Measurements from ENCODE around the gene RAVER1. TPM values are rescaled to one million over a fixed set of nuclear protein-coding genes. Genes with fewer than 3 reads are reported as not detected.

RAVER1 gene
- total RNA-seq, 4 donors from 2014 or later = 10.0 to 15.9 (median 11.8) TPM

GRCh38 chr19:10288662-10289166 is 44.6 kb downstream of the RAVER1 start:
- H3K4me1 ChIP-seq = peaks cover 29 to 43% of the 10 kb centered on the region in 2 donors

DNA sequence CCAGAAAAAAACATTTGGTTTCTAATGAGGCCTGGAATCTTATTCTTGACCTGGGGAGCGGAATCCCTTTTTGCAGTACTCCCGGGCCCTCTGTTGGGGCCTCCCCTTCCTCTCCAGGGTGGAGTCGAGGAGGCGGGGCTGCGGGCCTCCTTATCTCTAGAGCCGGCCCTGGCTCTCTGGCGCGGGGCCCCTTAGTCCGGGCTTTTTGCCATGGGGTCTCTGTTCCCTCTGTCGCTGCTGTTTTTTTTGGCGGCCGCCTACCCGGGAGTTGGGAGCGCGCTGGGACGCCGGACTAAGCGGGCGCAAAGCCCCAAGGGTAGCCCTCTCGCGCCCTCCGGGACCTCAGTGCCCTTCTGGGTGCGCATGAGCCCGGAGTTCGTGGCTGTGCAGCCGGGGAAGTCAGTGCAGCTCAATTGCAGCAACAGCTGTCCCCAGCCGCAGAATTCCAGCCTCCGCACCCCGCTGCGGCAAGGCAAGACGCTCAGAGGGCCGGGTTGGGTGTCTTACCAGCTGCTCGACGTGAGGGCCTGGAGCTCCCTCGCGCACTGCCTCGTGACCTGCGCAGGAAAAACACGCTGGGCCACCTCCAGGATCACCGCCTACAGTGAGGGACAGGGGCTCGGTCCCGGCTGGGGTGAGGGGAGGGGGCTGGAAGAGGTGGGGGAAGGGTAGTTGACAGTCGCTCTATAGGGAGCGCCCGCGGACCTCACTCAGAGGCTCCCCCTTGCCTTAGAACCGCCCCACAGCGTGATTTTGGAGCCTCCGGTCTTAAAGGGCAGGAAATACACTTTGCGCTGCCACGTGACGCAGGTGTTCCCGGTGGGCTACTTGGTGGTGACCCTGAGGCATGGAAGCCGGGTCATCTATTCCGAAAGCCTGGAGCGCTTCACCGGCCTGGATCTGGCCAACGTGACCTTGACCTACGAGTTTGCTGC is 46.3 kb downstream of the RAVER1 start, which contains the start of gene ICAM4:
TSS of gene ICAM4 (plus strand) at position 153 of the 935 bp plus-strand sequence. CDS start at position 211, 58 bp downstream.
- H3K27ac ChIP-seq = peak within 1 kb of the TSS in 1 of 4 donors; percentile 33
- DNase-seq (no peak), ATAC-seq (peak in 1 of 2 donors; percentile 41)
- H3K4me3 ChIP-seq = peak within 1 kb of the TSS in 2 of 4 donors; percentile 22 to 27
- H3K9me3 ChIP-seq = no peaks in the 10 kb centered on the region
- intact Hi-C loops (cut with DNase I; ENCODE audit: low total_unique reads) = no loop called here
- in situ Hi-C loops (cut with MboI; ENCODE audit: low sequenced_read_pairs in 4 of 4) = no loop called here
- TF ChIP-seq POLR2A (IDR thresholded peaks at IDR 0.05) = no peak
- TF ChIP-seq CTCF (IDR thresholded peaks at IDR 0.05 in 4 of 5, conservative IDR thresholded peaks at IDR 0.05 in 1 of 5) = no peak
- H3K4me1 ChIP-seq = peaks cover 28 to 37% of the 10 kb centered on the region in 2 donors
- peaks cover 0 to 18% of the 10 kb centered on the region in 2 donors for H3K36me3 ChIP-seq
- peaks cover 53 to 55% (median 55%) of the 10 kb centered on the region in 3 donors for H3K27me3 ChIP-seq

More at GRCh38 chr19:10288662-10289166, 44.6 kb downstream of the RAVER1 start:
- ATAC-seq = no peak
- in situ Hi-C loops (cut with MboI; ENCODE audit: low sequenced_read_pairs in 4 of 4) = no loop called here
- H3K4me3 ChIP-seq = peak overlapping the region in 3 of 4 donors; percentile 45 to 65 (median 48)
- no peaks in the 10 kb centered on the region for H3K9me3 ChIP-seq
- H3K27ac ChIP-seq = no peak overlapping the region
- no peak for TF ChIP-seq POLR2A (IDR thresholded peaks at IDR 0.05)
- no peak for TF ChIP-seq CTCF (IDR thresholded peaks at IDR 0.05 in 4 of 5, conservative IDR thresholded peaks at IDR 0.05 in 1 of 5)
- DNase-seq = no peak
- intact Hi-C loops (cut with DNase I; ENCODE audit: low total_unique reads) = no loop called here
- peaks cover 0 to 17% of the 10 kb centered on the region in 2 donors for H3K36me3 ChIP-seq
- peaks cover 70 to 72% (median 71%) of the 10 kb centered on the region in 3 donors for H3K27me3 ChIP-seq

- no peak for TF ChIP-seq CTCF (IDR thresholded peaks at IDR 0.05 in 4 of 5, conservative IDR thresholded peaks at IDR 0.05 in 1 of 5)
- no peak for TF ChIP-seq POLR2A (IDR thresholded peaks at IDR 0.05)
- no peak for DNase-seq
- intact Hi-C loops (cut with DNase I; ENCODE audit: low total_unique reads) (no loop called here), in situ Hi-C loops (cut with MboI; ENCODE audit: low sequenced_read_pairs in 4 of 4) (no loop called here)
- peaks cover 36 to 38% (median 38%) of the 10 kb centered on the region in 3 donors for H3K27me3 ChIP-seq
- no peak for ATAC-seq
- H3K27ac ChIP-seq = no peak overlapping the region
- no peak overlapping the region for H3K4me3 ChIP-seq
- peaks cover 0 to 18% of the 10 kb centered on the region in 2 donors for H3K36me3 ChIP-seq
- peaks cover 14 to 21% of the 10 kb centered on the region in 2 donors for H3K4me1 ChIP-seq
- H3K9me3 ChIP-seq = no peaks in the 10 kb centered on the region
These were observed 47.9 kb downstream of the RAVER1 start for GRCh38 chr19:10285393-10285792.

GRCh38 chr19:10284960-10285278 is 48.4 kb downstream of the RAVER1 start:
- H3K4me3 ChIP-seq = no peak overlapping the region
- no peak overlapping the region for H3K27ac ChIP-seq
- peaks cover 12 to 16% of the 10 kb centered on the region in 2 donors for H3K4me1 ChIP-seq
- peaks cover 0 to 18% of the 10 kb centered on the region in 2 donors for H3K36me3 ChIP-seq
- DNase-seq (no peak), ATAC-seq (no peak)
- no peaks in the 10 kb centered on the region for H3K9me3 ChIP-seq
- intact Hi-C loops (cut with DNase I; ENCODE audit: low total_unique reads) (no loop called here), in situ Hi-C loops (cut with MboI; ENCODE audit: low sequenced_read_pairs in 4 of 4) (no loop called here)
- TF ChIP-seq POLR2A (IDR thresholded peaks at IDR 0.05) (no peak), CTCF (IDR thresholded peaks at IDR 0.05 in 4 of 5, conservative IDR thresholded peaks at IDR 0.05 in 1 of 5) (no peak)
- H3K27me3 ChIP-seq = peaks cover 33 to 34% (median 33%) of the 10 kb centered on the region in 3 donors

Measured in gastrocnemius medialis (tissue), 4 donors.